NCI-H2227 treated with DMSO at 0.1 percent for 48 hours (cell line): ENCODE results near the gene CDK6.

Experiments used
- DNase-seq: peaks from one replicate; lab custom pipeline; 2025; lab: John Stamatoyannopoulos, UW

Gene CDK6

GRCh38 chr7:92793656-92794205 lies 42.6 kb downstream of the CDK6 start:
- DNase-seq, result no peak

- DNase-seq, result no peak
Measured at GRCh38 chr7:92790992-92791391, 45.4 kb downstream of the CDK6 start.

- no peak for DNase-seq
Measured at GRCh38 chr7:92788559-92789183, 47.7 kb downstream of the CDK6 start.

- DNase-seq, result no peak
Measured at GRCh38 chr7:92785923-92786322, 50.5 kb downstream of the CDK6 start.

- DNase-seq, result no peak
Measured at GRCh38 chr7:92784935-92785334, 51.4 kb downstream of the CDK6 start.

GRCh38 chr7:92783260-92784201 lies 52.8 kb downstream of the CDK6 start:
- DNase-seq, result no peak

- no peak for DNase-seq
Measured at GRCh38 chr7:92782855-92783254, 53.5 kb downstream of the CDK6 start.

GRCh38 chr7:92782236-92782635 lies 54.1 kb downstream of the CDK6 start:
- DNase-seq, result no peak

- DNase-seq, result no peak
Measured at GRCh38 chr7:92781117-92781720, 55.2 kb downstream of the CDK6 start.

GRCh38 chr7:92778972-92779371 lies 57.4 kb downstream of the CDK6 start:
- no peak for DNase-seq

- DNase-seq, result no peak
Measured at GRCh38 chr7:92777993-92778392, 58.4 kb downstream of the CDK6 start.

- no peak for DNase-seq
Measured at GRCh38 chr7:92773808-92774207, 62.6 kb downstream of the CDK6 start.

- no peak for DNase-seq
Measured at GRCh38 chr7:92769844-92770243, 66.5 kb downstream of the CDK6 start.

GRCh38 chr7:92769394-92769699 lies 67.0 kb downstream of the CDK6 start:
- DNase-seq, result no peak

- no peak for DNase-seq
Measured at GRCh38 chr7:92768501-92769393, 67.6 kb downstream of the CDK6 start.

- DNase-seq, result no peak
Measured at GRCh38 chr7:92767437-92767836, 68.9 kb downstream of the CDK6 start.

GRCh38 chr7:92766461-92767003 lies 69.8 kb downstream of the CDK6 start:
- peak; percentile 18 for DNase-seq

- no peak for DNase-seq
Measured at GRCh38 chr7:92765725-92766124, 70.6 kb downstream of the CDK6 start.

GRCh38 chr7:92763636-92764423 lies 72.5 kb downstream of the CDK6 start:
- DNase-seq, result no peak

- no peak for DNase-seq
Measured at GRCh38 chr7:92762851-92763250, 73.5 kb downstream of the CDK6 start.
